Lung (tissue), 12 donors: ENCODE measurements around the gene MTA1. TPM values are rescaled to one million over a fixed set of nuclear protein-coding genes. Genes with fewer than 3 reads are reported as not detected.

Experiments
- ATAC-seq: fragments of 200-7000 bp; cut with Tn5 transposase; one replicate; pipeline ENCODE4 v1.9.1; 2020; ENCODE audit warnings: moderate number of reproducible peaks; ENCODE audit not compliant: insufficient read depth, low FRiP score
- DNase-seq, 3 donors: peaks; one replicate each; pipeline ENCODE4 v3.0.0-alpha.2; 2013 to 2017
- H3K27ac ChIP-seq, 2 donors: one replicate each; pipeline ENCODE4 v1.5.1; 2013; ENCODE audit warnings: mild to moderate bottlenecking in 2 of 2, moderate library complexity in 2 of 2, control low read depth in 1 of 2, inconsistent platforms in 1 of 2, low read depth in 1 of 2, low read length in 1 of 2
- H3K27me3 ChIP-seq, 3 donors: one replicate each; pipeline ENCODE4 v1.5.1; 2013; ENCODE audit warnings: low read length in 2 of 3; ENCODE audit not compliant: control insufficient read depth in 3 of 3, insufficient read depth in 3 of 3
- H3K36me3 ChIP-seq, 4 donors: one replicate each; pipeline ENCODE4 v1.5.1; 2013; ENCODE audit warnings: low read length in 4 of 4, mild to moderate bottlenecking in 1 of 4, moderate library complexity in 1 of 4; ENCODE audit not compliant: control insufficient read depth in 4 of 4, insufficient read depth in 4 of 4
- H3K4me1 ChIP-seq, 5 donors: one replicate each; pipeline ENCODE4 v1.5.1; 2013; ENCODE audit warnings: low read length in 5 of 5, mild to moderate bottlenecking in 2 of 5, moderate library complexity in 1 of 5; ENCODE audit not compliant: control insufficient read depth in 5 of 5, insufficient read depth in 5 of 5
- H3K4me3 ChIP-seq: one replicate; pipeline ENCODE4 v1.5.1; 2013; ENCODE audit warnings: mild to moderate bottlenecking, control low read depth, moderate library complexity
- H3K9ac ChIP-seq, 2 donors: one replicate each; pipeline ENCODE4 v1.5.1; 2013; ENCODE audit warnings: low read length in 2 of 2, control low read depth in 1 of 2; ENCODE audit not compliant: insufficient read depth in 1 of 2
- H3K9me3 ChIP-seq, 4 donors: one replicate each; pipeline ENCODE4 v1.5.1; 2013; ENCODE audit warnings: low read length in 3 of 4, mild to moderate bottlenecking in 1 of 4, moderate library complexity in 1 of 4; ENCODE audit not compliant: control insufficient read depth in 4 of 4, insufficient read depth in 3 of 4
- WGBS, 2 donors: extraction: QIAGEN DNeasy Blood & Tissue Kit; methylation state at CpG; one replicate each; pipeline ENCODE4 v1.1.7; 2013; 5-methylcytosine and 5-hydroxymethylcytosine counted together
- polyA plus RNA-seq, 2 donors: library from polyadenylated mRNA; stranded (reverse); fragments of 200-250 nt; gene quantifications; one replicate each; pipeline ENCODE4 v1.2.1, GENCODE V29; 2013
- total RNA-seq, 2 donors: library from RNA; depleted of rRNA in 1 of 2; stranded (reverse); fragments of >200 nt in 1 of 2; gene quantifications; one replicate each; pipeline ENCODE4 v1.2.1, GENCODE V29; 2014 to 2021
- TF ChIP-seq, protein P1 (sequence below): IDR thresholded peaks from 2 replicates; pipeline ENCODE4 v1.5.1; 2012; ENCODE audit warnings: mild to moderate bottlenecking; ENCODE audit errors: control extremely low read depth, extremely low read depth
- donor health status: control.
- donor health status: control.
- donor health status: Bipolar disorder and iron deficiency.
- donor health status: healthy.
- donor health status: DM: yes; HTN: yes; CAD: no.

Gene MTA1
- total and polyA plus RNA-seq, 4 donors = 40.2 to 113 (median 63.6) TPM

DNA sequence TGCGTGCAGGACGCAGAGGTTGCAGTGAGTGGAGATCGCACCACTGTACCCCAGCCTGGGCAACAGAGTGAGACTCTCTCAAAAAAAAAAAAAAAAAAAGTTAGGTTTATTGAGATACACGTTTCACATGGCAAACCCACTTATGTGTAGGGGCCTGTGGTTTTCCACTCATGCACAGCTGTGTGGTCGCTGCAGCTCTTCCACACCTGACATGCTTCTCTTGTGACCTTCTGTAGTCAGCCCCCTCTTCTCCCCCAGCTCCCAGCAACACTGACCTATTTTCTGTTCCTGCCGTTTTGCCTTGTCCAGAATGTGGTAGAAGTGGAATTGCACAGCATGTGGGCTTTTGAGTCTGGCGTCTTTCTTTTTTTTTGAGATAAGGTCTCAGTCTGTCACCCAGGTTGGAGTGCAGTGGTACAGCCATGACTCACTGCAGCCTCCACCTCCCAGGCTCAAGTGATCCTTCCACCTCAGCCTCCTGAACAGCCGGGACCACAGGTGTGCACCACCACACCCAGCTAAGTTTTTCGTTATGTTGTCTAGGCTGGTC is 8.4 kb downstream of the MTA1 start:
- Histone ChIP-seq H3K4me1 (peaks cover 0 to 4% (median 0%) of the 10 kb centered on the region in 5 donors), H3K27me3 (no peaks in the 10 kb centered on the region), H3K9ac (no peak overlapping the region), H3K4me3 (no peak overlapping the region), H3K36me3 (peaks cover 0 to 19% (median 6%) of the 10 kb centered on the region in 4 donors), H3K27ac (no peak overlapping the region), H3K9me3 (peaks cover 0 to 3% (median 0%) of the 10 kb centered on the region in 4 donors)
- TF ChIP-seq, protein P1, sequence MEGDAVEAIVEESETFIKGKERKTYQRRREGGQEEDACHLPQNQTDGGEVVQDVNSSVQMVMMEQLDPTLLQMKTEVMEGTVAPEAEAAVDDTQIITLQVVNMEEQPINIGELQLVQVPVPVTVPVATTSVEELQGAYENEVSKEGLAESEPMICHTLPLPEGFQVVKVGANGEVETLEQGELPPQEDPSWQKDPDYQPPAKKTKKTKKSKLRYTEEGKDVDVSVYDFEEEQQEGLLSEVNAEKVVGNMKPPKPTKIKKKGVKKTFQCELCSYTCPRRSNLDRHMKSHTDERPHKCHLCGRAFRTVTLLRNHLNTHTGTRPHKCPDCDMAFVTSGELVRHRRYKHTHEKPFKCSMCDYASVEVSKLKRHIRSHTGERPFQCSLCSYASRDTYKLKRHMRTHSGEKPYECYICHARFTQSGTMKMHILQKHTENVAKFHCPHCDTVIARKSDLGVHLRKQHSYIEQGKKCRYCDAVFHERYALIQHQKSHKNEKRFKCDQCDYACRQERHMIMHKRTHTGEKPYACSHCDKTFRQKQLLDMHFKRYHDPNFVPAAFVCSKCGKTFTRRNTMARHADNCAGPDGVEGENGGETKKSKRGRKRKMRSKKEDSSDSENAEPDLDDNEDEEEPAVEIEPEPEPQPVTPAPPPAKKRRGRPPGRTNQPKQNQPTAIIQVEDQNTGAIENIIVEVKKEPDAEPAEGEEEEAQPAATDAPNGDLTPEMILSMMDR = no peak
- no peak for DNase-seq
- ATAC-seq = no peak
- 92 to 96% methylated on average over 9 of the region's 9 CpGs for WGBS, 2 donors

DNA sequence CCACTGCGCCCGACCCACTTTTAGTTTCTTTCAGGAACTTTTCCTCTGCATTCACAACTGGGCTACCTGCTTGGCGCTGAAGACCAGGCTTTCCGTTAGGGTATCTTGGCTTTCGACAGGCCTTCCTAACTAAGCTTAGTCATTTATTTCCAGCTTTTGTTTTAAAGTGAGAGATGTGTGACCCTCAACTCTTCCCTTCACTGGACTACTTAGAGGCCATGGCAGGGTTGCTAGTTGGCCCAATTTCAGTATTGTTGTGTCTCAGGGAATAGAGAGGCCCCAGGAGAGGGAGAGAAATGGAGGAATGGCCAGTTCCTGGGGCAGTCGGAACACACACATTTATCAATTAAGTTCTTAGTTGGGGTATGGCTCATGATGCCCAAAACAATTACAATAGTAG is 10.4 kb downstream of the MTA1 start:
- TF ChIP-seq, protein P1 = no peak
- ATAC-seq (no peak), DNase-seq (no peak)
- Histone ChIP-seq H3K4me1 (peaks cover 0 to 4% (median 0%) of the 10 kb centered on the region in 5 donors), H3K27me3 (no peaks in the 10 kb centered on the region), H3K27ac (no peak overlapping the region), H3K36me3 (peaks cover 0 to 16% (median 5%) of the 10 kb centered on the region in 4 donors), H3K9me3 (peaks cover 0 to 3% (median 0%) of the 10 kb centered on the region in 4 donors), H3K4me3 (no peak overlapping the region), H3K9ac (no peak overlapping the region)
- WGBS, 2 donors = 85 to 96% methylated on average over 6 of the region's 6 CpGs

DNA sequence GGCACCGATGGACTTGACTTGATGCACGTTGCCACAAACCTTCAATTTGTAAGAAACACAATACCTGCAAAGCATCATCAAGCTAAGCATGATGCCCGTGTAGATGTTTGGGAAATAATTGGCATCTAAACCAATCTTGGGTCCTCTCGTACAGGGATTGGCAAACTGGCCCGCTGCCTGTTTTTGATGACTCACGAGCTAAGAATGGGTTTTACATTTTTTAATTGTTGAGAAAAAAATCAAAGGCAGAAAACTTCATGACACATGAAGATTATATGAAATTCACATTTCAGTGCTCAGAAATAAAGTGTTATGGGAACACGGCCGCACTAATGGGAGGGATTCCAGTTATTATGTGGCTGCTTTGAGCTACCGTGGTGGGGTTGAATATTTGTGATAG is 10.9 kb downstream of the MTA1 start:
- Histone ChIP-seq H3K4me3 (no peak overlapping the region), H3K4me1 (peaks cover 0 to 4% (median 0%) of the 10 kb centered on the region in 5 donors), H3K9me3 (peaks cover 0 to 3% (median 0%) of the 10 kb centered on the region in 4 donors), H3K27ac (peak overlapping the region in 1 of 2 donors; percentile 27), H3K27me3 (no peaks in the 10 kb centered on the region), H3K9ac (no peak overlapping the region), H3K36me3 (peaks cover 0 to 11% (median 4%) of the 10 kb centered on the region in 4 donors)
- ATAC-seq (no peak), DNase-seq (no peak)
- TF ChIP-seq, protein P1 = no peak
- WGBS, 2 donors = 53 to 78% methylated on average over 9 of the region's 9 CpGs

DNA sequence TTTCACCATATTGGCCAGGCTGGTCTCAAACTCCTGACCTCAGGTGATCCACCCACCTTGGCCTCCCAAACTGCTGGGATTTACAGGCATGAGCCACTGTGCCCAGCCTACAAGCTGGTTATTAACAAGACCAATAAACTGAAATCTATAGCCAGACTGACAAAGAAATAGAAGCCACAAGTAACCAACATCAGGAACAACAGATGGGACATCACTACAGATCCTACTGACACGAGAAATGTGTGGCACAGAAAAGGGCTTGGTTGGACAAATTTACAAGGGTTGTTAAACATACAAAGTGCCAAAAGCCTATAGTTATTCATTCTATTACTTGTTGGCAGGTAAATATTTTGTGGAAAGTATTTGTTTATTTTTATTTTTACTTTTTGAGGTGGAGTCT is 11.6 kb downstream of the MTA1 start:
- Histone ChIP-seq H3K4me3 (no peak overlapping the region), H3K36me3 (peaks cover 0 to 11% (median 4%) of the 10 kb centered on the region in 4 donors), H3K27ac (no peak overlapping the region), H3K27me3 (no peaks in the 10 kb centered on the region), H3K4me1 (peaks cover 0 to 4% (median 0%) of the 10 kb centered on the region in 5 donors), H3K9me3 (peaks cover 0 to 3% (median 0%) of the 10 kb centered on the region in 4 donors), H3K9ac (no peak overlapping the region)
- ATAC-seq = no peak
- no peak for DNase-seq
- TF ChIP-seq, protein P1 = no peak
- 85 to 91% methylated on average over 1 of the region's 1 CpG for WGBS, 2 donors
